Transverse colon (tissue), 4 donors: Measurements from ENCODE around the gene MAGI1. TPM values are rescaled to one million over a fixed set of nuclear protein-coding genes. Genes with fewer than 3 reads are reported as not detected.

ENCODE experiments used
- DNase-seq: peaks from one replicate; pipeline ENCODE4 v3.0.0-alpha.2; 2019
- H3K27ac ChIP-seq, 4 donors: fragments of 200-600 bp; sonication (generic); 2 replicates each; pipeline ENCODE4 v1.5.1; 2016 to 2018; ENCODE audit warnings: inconsistent platforms in 4 of 4
- H3K27me3 ChIP-seq: fragments of 200-600 bp; sonication (generic); 2 replicates; pipeline ENCODE4 v1.5.1; 2017; ENCODE audit warnings: inconsistent platforms
- H3K36me3 ChIP-seq, 4 donors: fragments of 200-600 bp; sonication (generic); 2 replicates each; pipeline ENCODE4 v1.5.1; 2017 to 2019; ENCODE audit warnings: inconsistent platforms in 4 of 4
- H3K4me1 ChIP-seq, 4 donors: fragments of 200-600 bp; sonication (generic); 2 replicates each; pipeline ENCODE4 v1.5.1; 2017 to 2020; ENCODE audit warnings: inconsistent platforms in 4 of 4
- H3K4me3 ChIP-seq, 4 donors: fragments of 200-600 bp; sonication (generic); 1 replicate in 1 of 4; 2 replicates in 3 of 4; pipeline versions ENCODE4 v1.5.1 to v1.6.1; 2017 to 2019; ENCODE audit warnings: inconsistent platforms in 4 of 4
- H3K9me3 ChIP-seq, 2 donors: fragments of 200-600 bp; sonication (generic); 2 replicates each; pipeline ENCODE4 v1.5.1; 2017 to 2019; ENCODE audit warnings: inconsistent platforms in 2 of 2
- EP300 ChIP-seq: sonication (generic); formaldehyde crosslinking; IDR thresholded peaks from one replicate; pipeline ENCODE4 v1.6.1; 2017; ENCODE audit warnings: antibody characterized with exemption, low read depth
- POLR2A ChIP-seq: fragments of 450-650 bp; IDR thresholded peaks from one replicate; pipeline ENCODE4 v1.6.1; 2016; ENCODE audit warnings: antibody characterized with exemption, mild to moderate bottlenecking, moderate library complexity
- POLR2AphosphoS5 ChIP-seq, 3 donors: sonication (generic); formaldehyde crosslinking; IDR thresholded peaks; one replicate each; pipeline ENCODE4 v1.6.1; 2016; ENCODE audit warnings: antibody characterized with exemption in 3 of 3
- WGBS, 2 donors: methylation state at CpG; one replicate each; pipeline ENCODE4 v1.1.5; 2018; ENCODE audit warnings: low coverage in 1 of 2; 5-methylcytosine and 5-hydroxymethylcytosine counted together
- in situ Hi-C, 4 donors: fragments of 200-750 bp; cut with MboI; loops; one replicate each; pipeline versions ENCODE4 v1.15.0 to v1.15.1; 2017; ENCODE audit warnings: low sequenced_read_pairs in 3 of 4, low pct_ligation_motif_present in 1 of 4, low pct_unique_long_range_greater_than_20kb in 1 of 4
- intact Hi-C: fragments of 100-400 bp; cut with DNase I; formaldehyde crosslinking; loops from one replicate; pipeline ENCODE4 v1.15.1; 2023; ENCODE audit warnings: low total_unique reads
- total RNA-seq, 4 donors: library from RNA; depleted of rRNA; stranded (reverse); fragments of >200 nt; gene quantifications; one replicate each; pipeline ENCODE4 v1.1.0, GENCODE V29; 2016
- TF ChIP-seq, protein P1 (sequence below), 5 experiments: fragments of 200-600 bp in 3 of 5; fragments of 450-650 bp in 2 of 5; sonication (generic) in 3 of 5; IDR thresholded peaks; 1 replicate in 2 of 5; 2 replicates in 3 of 5; pipeline ENCODE4 v1.5.1; 2016 to 2017; ENCODE audit warnings: antibody characterized with exemption in 5 of 5, inconsistent platforms in 3 of 5, mild to moderate bottlenecking in 2 of 5, moderate library complexity in 1 of 5

MAGI1 gene
- total RNA-seq, 4 donors from 2014 or later, result 50.8 to 190 (median 67.4) TPM

DNA sequence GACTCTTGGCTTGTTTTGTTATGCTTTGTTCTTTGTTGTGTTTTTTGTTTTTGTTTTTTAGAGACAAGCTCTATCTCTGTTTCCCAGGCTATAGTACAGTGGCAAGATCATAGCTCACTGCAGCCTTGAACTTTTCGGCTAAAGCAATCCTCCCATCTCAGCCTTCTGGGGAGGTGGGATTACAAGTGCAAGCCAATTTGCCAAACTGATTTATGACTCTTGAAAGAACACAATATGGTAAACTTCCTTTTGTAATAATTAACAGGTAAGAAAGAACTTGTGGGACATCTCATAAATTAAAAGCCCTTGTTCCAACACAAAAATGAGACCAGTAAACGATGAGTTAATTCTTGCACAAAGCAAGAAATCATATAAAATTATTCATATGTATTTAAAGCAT is 476.3 kb downstream of the MAGI1 start:
- no peak for DNase-seq
- TF ChIP-seq EP300 (no peak), POLR2AphosphoS5 (IDR thresholded peaks at IDR 0.05) (no peak), POLR2A (no peak)
- TF ChIP-seq, protein P1, sequence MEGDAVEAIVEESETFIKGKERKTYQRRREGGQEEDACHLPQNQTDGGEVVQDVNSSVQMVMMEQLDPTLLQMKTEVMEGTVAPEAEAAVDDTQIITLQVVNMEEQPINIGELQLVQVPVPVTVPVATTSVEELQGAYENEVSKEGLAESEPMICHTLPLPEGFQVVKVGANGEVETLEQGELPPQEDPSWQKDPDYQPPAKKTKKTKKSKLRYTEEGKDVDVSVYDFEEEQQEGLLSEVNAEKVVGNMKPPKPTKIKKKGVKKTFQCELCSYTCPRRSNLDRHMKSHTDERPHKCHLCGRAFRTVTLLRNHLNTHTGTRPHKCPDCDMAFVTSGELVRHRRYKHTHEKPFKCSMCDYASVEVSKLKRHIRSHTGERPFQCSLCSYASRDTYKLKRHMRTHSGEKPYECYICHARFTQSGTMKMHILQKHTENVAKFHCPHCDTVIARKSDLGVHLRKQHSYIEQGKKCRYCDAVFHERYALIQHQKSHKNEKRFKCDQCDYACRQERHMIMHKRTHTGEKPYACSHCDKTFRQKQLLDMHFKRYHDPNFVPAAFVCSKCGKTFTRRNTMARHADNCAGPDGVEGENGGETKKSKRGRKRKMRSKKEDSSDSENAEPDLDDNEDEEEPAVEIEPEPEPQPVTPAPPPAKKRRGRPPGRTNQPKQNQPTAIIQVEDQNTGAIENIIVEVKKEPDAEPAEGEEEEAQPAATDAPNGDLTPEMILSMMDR (IDR thresholded peaks at IDR 0.05), result no peak
- WGBS, 2 donors, result 51 to 82% methylated on average over 2 of the region's 2 CpGs
- no peaks in the 10 kb centered on the region for H3K27me3 ChIP-seq
- intact Hi-C loops (no loop called here), in situ Hi-C loops (no loop called here)
- H3K27ac ChIP-seq, result no peak overlapping the region
- no peaks in the 10 kb centered on the region for H3K36me3 ChIP-seq
- H3K4me3 ChIP-seq, result no peak overlapping the region
- H3K4me1 ChIP-seq, result peaks cover 0 to 9% (median 0%) of the 10 kb centered on the region in 4 donors
- H3K9me3 ChIP-seq, result no peaks in the 10 kb centered on the region

DNA sequence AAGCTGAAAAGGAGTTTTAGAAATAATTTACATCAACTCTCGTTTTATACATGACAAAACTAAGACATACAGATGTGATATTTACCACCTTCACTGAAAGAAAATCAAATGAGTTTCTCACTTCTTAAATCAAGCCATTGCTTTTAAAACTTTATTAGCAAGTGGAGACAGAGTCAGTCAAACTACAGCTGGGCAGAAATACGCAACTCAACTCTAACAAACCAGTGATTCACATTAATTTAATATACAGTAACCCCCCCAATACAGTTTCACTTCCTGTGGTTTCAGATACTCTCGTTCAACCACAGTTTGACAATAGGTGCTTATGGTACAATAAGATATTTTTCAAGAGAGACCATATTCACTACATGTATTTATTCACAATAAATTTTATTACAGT is 477.1 kb downstream of the MAGI1 start:
- Histone ChIP-seq H3K36me3 (no peaks in the 10 kb centered on the region), H3K27me3 (no peaks in the 10 kb centered on the region), H3K4me3 (no peak overlapping the region), H3K4me1 (peaks cover 0 to 9% (median 0%) of the 10 kb centered on the region in 4 donors), H3K9me3 (no peaks in the 10 kb centered on the region), H3K27ac (no peak overlapping the region)
- 68 to 71% methylated on average over 3 of the region's 3 CpGs for WGBS, 2 donors
- no peak for TF ChIP-seq POLR2A
- TF ChIP-seq, protein P1 (IDR thresholded peaks at IDR 0.05), result no peak
- no peak for TF ChIP-seq POLR2AphosphoS5 (IDR thresholded peaks at IDR 0.05)
- no peak for TF ChIP-seq EP300
- intact Hi-C loops (no loop called here), in situ Hi-C loops (no loop called here)
- no peak for DNase-seq

DNA sequence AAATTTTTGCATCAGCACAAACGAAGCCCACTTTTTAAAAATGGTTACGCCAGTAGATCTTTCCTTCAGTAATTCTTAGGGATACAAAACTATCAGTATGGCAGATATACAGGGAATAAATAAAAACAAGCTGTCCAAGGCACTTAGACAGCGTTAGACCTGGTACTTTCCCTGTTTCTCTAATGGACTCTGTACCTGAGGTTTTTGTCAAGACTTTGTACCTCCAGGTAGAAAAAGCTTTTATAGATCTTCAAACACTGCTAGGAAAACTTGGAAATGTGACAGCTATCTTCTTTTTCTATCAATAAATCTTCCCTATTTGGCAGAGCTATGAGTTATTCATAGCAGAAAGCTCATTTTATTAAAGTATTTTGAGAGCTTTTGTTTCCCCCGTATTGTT is 477.8 kb downstream of the MAGI1 start:
- Histone ChIP-seq H3K27me3 (no peaks in the 10 kb centered on the region), H3K9me3 (no peaks in the 10 kb centered on the region), H3K4me1 (peaks cover 0 to 9% (median 0%) of the 10 kb centered on the region in 4 donors), H3K36me3 (no peaks in the 10 kb centered on the region), H3K4me3 (no peak overlapping the region), H3K27ac (no peak overlapping the region)
- in situ Hi-C loops (no loop called here), intact Hi-C loops (no loop called here)
- WGBS, 2 donors, result 65 to 69% methylated on average over 4 of the region's 4 CpGs
- no peak for DNase-seq
- TF ChIP-seq EP300 (no peak), POLR2A (no peak), POLR2AphosphoS5 (IDR thresholded peaks at IDR 0.05) (no peak)

DNA sequence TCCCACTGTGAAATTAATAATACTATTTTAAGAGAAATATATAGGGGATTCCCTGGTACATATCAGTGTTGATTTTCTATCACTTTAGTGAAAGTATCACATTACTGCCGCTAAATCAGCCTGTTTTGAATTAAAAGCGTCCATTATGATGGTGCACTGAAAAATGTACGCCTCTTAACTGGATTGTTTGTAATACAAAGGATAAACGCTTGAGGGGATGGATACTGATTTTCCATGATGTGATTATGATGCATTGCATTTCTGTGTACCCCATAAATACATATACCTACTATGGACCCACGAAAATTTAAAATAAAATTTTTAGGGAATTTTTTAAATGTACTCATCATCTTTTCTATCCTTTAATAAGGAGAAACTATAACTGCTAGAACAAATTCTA is 478.6 kb downstream of the MAGI1 start:
- peaks cover 0 to 9% (median 0%) of the 10 kb centered on the region in 4 donors for H3K4me1 ChIP-seq
- H3K27ac ChIP-seq, result no peak overlapping the region
- H3K9me3 ChIP-seq, result no peaks in the 10 kb centered on the region
- in situ Hi-C loops (no loop called here), intact Hi-C loops (no loop called here)
- no peaks in the 10 kb centered on the region for H3K27me3 ChIP-seq
- H3K36me3 ChIP-seq, result no peaks in the 10 kb centered on the region
- WGBS, 2 donors, result 84 to 87% methylated on average over 5 of the region's 5 CpGs
- no peak for TF ChIP-seq EP300
- TF ChIP-seq POLR2A, result no peak
- TF ChIP-seq, protein P1 (IDR thresholded peaks at IDR 0.05), result no peak
- TF ChIP-seq POLR2AphosphoS5 (IDR thresholded peaks at IDR 0.05), result no peak
- DNase-seq, result no peak
- H3K4me3 ChIP-seq, result no peak overlapping the region

DNA sequence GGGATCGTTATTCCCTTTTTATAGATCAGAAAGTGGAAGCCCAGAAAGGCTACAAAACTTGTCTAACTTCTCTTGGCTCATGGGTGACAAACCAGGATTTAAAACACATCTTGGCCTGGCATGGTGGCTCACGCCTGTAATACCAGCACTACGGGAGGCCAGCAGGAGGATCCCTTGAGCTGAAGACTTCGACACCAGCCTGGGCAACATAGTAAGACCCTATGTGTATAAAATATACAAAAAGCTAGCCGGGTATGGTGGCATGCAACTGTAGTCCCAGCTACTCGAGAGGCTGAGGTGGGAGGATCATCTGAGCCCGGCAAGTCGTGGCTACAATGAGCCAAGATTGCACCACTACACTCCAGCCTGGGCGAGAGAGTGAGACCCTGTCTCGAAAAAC is 479.1 kb downstream of the MAGI1 start:
- TF ChIP-seq POLR2AphosphoS5 (IDR thresholded peaks at IDR 0.05) (no peak), EP300 (no peak), POLR2A (no peak)
- TF ChIP-seq, protein P1 (IDR thresholded peaks at IDR 0.05), result no peak
- Histone ChIP-seq H3K36me3 (no peaks in the 10 kb centered on the region), H3K4me1 (peaks cover 0 to 9% (median 0%) of the 10 kb centered on the region in 4 donors), H3K27me3 (no peaks in the 10 kb centered on the region), H3K27ac (no peak overlapping the region), H3K4me3 (no peak overlapping the region), H3K9me3 (no peaks in the 10 kb centered on the region)
- intact Hi-C loops, result no loop called here
- 79 to 90% methylated on average over 6 to 10 of the region's 10 CpGs for WGBS, 2 donors
- in situ Hi-C loops, result no loop called here
- DNase-seq, result no peak
